SU-DHL-6 (cell line): ENCODE measurements around the gene IPO9.

ENCODE experiments used
- CTCF ChIP-seq: fragments of 200-600 bp; sonication (generic); IDR thresholded peaks from one replicate; pipeline ENCODE4 v1.5.1; 2017; ENCODE audit warnings: antibody characterized with exemption, mild to moderate bottlenecking, low read length, moderate library complexity; ENCODE audit not compliant: insufficient read depth, poor library complexity, severe bottlenecking
- EZH2phosphoT487 ChIP-seq: fragments of 200-600 bp; sonication (generic), shearing (Covaris generic); conservative IDR thresholded peaks from 2 replicates; pipeline ENCODE4 v1.6.1; 2018; ENCODE audit warnings: mild to moderate bottlenecking, antibody characterized with exemption, low read length, moderate library complexity, mixed read lengths

GRCh38 chr1:201896951-201897391, 68.0 kb downstream of the IPO9 start:
- no peak for TF ChIP-seq CTCF
- TF ChIP-seq EZH2phosphoT487: no peak
